Fibroblast of the conjunctiva (primary cell): ENCODE results near the gene TPRN.
"Not testable (repeated sequence)": the region's sequence is repeated elsewhere in the genome, so short reads cannot be mapped to it uniquely, and the experiment has no call there.

ENCODE experiments used
- DNase-seq: peaks from one replicate; pipeline ENCODE4 v3.0.0-alpha.2; 2010; ENCODE audit warnings: low read depth

TPRN gene

GRCh38 chr9:137200311-137201204 is at the start of gene TPRN:
Gene TPRN (minus strand): TSS chr9:137200741. CDS start chr9:137200711, 30 bp downstream.
- peak; percentile 99 for DNase-seq

- DNase-seq, result no peak
These were observed 47.3 kb upstream of the TPRN start for GRCh38 chr9:137247916-137248175.

- DNase-seq, result no peak
These were observed 46.8 kb upstream of the TPRN start for GRCh38 chr9:137247135-137247915.

- no peak for DNase-seq
These were observed 45.2 kb upstream of the TPRN start for GRCh38 chr9:137245450-137246421.

GRCh38 chr9:137244486-137245449 is 44.2 kb upstream of the TPRN start:
- DNase-seq, result no peak

GRCh38 chr9:137243626-137244485 is 43.3 kb upstream of the TPRN start:
- DNase-seq, result no peak

GRCh38 chr9:137243266-137243625 is 42.7 kb upstream of the TPRN start:
- DNase-seq, result not testable (repeated sequence)

GRCh38 chr9:137242269-137243203 is 42.0 kb upstream of the TPRN start:
- no peak for DNase-seq

- DNase-seq, result peak; percentile 12
These were observed 41.1 kb upstream of the TPRN start for GRCh38 chr9:137241490-137242268.

- DNase-seq, result peak; percentile 100
These were observed 40.4 kb upstream of the TPRN start, which contains the start of gene TUBB4B for GRCh38 chr9:137240841-137241489. Gene TUBB4B (plus strand): TSS chr9:137241287. CDS start chr9:137241361, 74 bp downstream.

GRCh38 chr9:137240318-137240840 is 39.8 kb upstream of the TPRN start:
- peak; percentile 81 for DNase-seq

- DNase-seq, result not testable (repeated sequence)
These were observed 39.1 kb upstream of the TPRN start for GRCh38 chr9:137239541-137240200.

GRCh38 chr9:137237759-137238726 is 37.5 kb upstream of the TPRN start:
- DNase-seq, result no peak

GRCh38 chr9:137236936-137237421 is 36.4 kb upstream of the TPRN start:
- DNase-seq, result no peak
